SK-N-SH (cell line): ENCODE results near the gene KLHL21. TPM values are rescaled to one million over a fixed set of nuclear protein-coding genes. Genes with fewer than 3 reads are reported as not detected.
"Not testable (repeated sequence)": the region's sequence is repeated elsewhere in the genome, so short reads cannot be mapped to it uniquely, and the experiment has no call there.

Experiments used
- CTCF ChIA-PET: fragments of 300-600, 350-600 bp; formaldehyde crosslinking; extraction: SDS; loops from one replicate; lab custom pipeline; 2021; lab: Yijun Ruan, JAX
- POLR2A ChIA-PET: fragments of 350-600 bp; sonication (Branson Sonifier 250); formaldehyde crosslinking; extraction: SDS; loops from one replicate; lab custom pipeline; 2020; ENCODE audit warnings: antibody characterized with exemption, inconsistent platforms; lab: Yijun Ruan, JAX
- DNase-seq: peaks from one replicate; pipeline ENCODE4 v3.0.0; 2012
- H2AFZ ChIP-seq: fragments of 200-600 bp; sonication (generic); 2 replicates; pipeline ENCODE4 v1.8.1; 2016; ENCODE audit warnings: antibody characterized with exemption, mild to moderate bottlenecking, low read depth
- H3F3A ChIP-seq: fragments of 200-600 bp; sonication (generic); replicated peaks from 2 replicates; pipeline ENCODE3; 2016; ENCODE audit warnings: antibody characterized with exemption, mild to moderate bottlenecking; ENCODE audit not compliant: insufficient read depth
- H3K27ac ChIP-seq, 2 experiments: fragments of 200-500 bp in 1 of 2; fragments of 200-600 bp in 1 of 2; sonication (Bioruptor generic) in 1 of 2; sonication (generic), shearing (Covaris generic) in 1 of 2; 2 replicates each; pipeline versions ENCODE4 v1.5.1 to v1.6.1; 2014 to 2016; ENCODE audit warnings: low read depth in 2 of 2, inconsistent platforms in 1 of 2, low read length in 1 of 2, mild to moderate bottlenecking in 1 of 2, mixed read lengths in 1 of 2
- H3K27me3 ChIP-seq: fragments of 200-600 bp; sonication (generic), shearing (Covaris generic); 2 replicates; pipeline ENCODE4 v1.6.1; 2016; ENCODE audit warnings: mixed run types; ENCODE audit not compliant: insufficient read depth
- H3K36me3 ChIP-seq, 2 experiments: fragments of 200-500 bp in 1 of 2; fragments of 200-600 bp in 1 of 2; sonication (Bioruptor generic) in 1 of 2; sonication (generic) in 1 of 2; replicated peaks in 1 of 2; 2 replicates each; pipeline versions ENCODE3 to v1.5.1; 2014 to 2016; ENCODE audit warnings: low read length in 1 of 2, mild to moderate bottlenecking in 1 of 2; ENCODE audit not compliant: insufficient read depth in 2 of 2, control insufficient read depth in 1 of 2
- H3K4me1 ChIP-seq, 2 experiments: fragments of 200-500 bp in 1 of 2; fragments of 200-600 bp in 1 of 2; sonication (Bioruptor generic) in 1 of 2; sonication (generic), shearing (Covaris generic) in 1 of 2; 2 replicates each; pipeline versions ENCODE4 v1.5.1 to v1.6.1; 2014 to 2016; ENCODE audit warnings: low read depth in 1 of 2, low read length in 1 of 2, mixed run types in 1 of 2; ENCODE audit not compliant: insufficient read depth in 2 of 2, control insufficient read depth in 1 of 2
- H3K4me2 ChIP-seq: fragments of 200-600 bp; sonication (generic), shearing (Covaris generic); 2 replicates; pipeline ENCODE4 v1.6.1; 2017; ENCODE audit warnings: mixed run types
- H3K4me3 ChIP-seq, 2 experiments: fragments of 200-500 bp in 1 of 2; fragments of 200-600 bp in 1 of 2; sonication (Bioruptor generic) in 1 of 2; sonication (generic), shearing (Covaris generic) in 1 of 2; 2 replicates each; pipeline versions ENCODE4 v1.5.1 to v1.8.1; 2014 to 2016; ENCODE audit warnings: low read depth in 2 of 2, inconsistent platforms in 1 of 2, low read length in 1 of 2, mild to moderate bottlenecking in 1 of 2, mixed read lengths in 1 of 2, moderate library complexity in 1 of 2
- H3K79me2 ChIP-seq: fragments of 200-600 bp; sonication (generic); 2 replicates; pipeline ENCODE4 v1.8.1; 2017; ENCODE audit warnings: mild to moderate bottlenecking; ENCODE audit not compliant: insufficient read depth
- H3K9ac ChIP-seq: fragments of 200-600 bp; sonication (generic); 2 replicates; pipeline ENCODE4 v1.6.1; 2017; ENCODE audit warnings: mixed run types
- H3K9me2 ChIP-seq: fragments of 200-600 bp; sonication (generic); 2 replicates; pipeline ENCODE4 v1.6.1; 2017; ENCODE audit warnings: mixed run types
- H3K9me3 ChIP-seq: fragments of 200-600 bp; sonication (generic); 2 replicates; pipeline ENCODE4 v1.6.1; 2017; ENCODE audit warnings: mixed run types, mild to moderate bottlenecking, moderate library complexity
- H4K20me1 ChIP-seq: fragments of 200-600 bp; sonication (generic); 2 replicates; pipeline ENCODE4 v1.6.1; 2017; ENCODE audit warnings: mild to moderate bottlenecking, mixed run types; ENCODE audit not compliant: insufficient read depth
- ELF1 ChIP-seq: IDR thresholded peaks from 2 replicates; pipeline ENCODE4 v1.4.0; 2012
- EP300 ChIP-seq, 2 experiments: IDR thresholded peaks; 2 replicates each; pipeline versions ENCODE4 v1.4.0 to v1.6.1; 2012; ENCODE audit warnings: borderline replicate concordance in 1 of 2, low read depth in 1 of 2, low read length in 1 of 2
- FOSL2 ChIP-seq: IDR thresholded peaks from 2 replicates; pipeline ENCODE4 v1.4.0; 2012; ENCODE audit warnings: low read depth, mild to moderate bottlenecking, moderate library complexity, borderline replicate concordance
- JUND ChIP-seq: IDR thresholded peaks from 2 replicates; pipeline ENCODE4 v1.4.0; 2012
- MAX ChIP-seq: IDR thresholded peaks from 2 replicates; pipeline ENCODE4 v1.4.0; 2012; ENCODE audit warnings: low read depth
- MEF2A ChIP-seq: IDR thresholded peaks from 2 replicates; pipeline ENCODE4 v1.4.0; 2012; ENCODE audit warnings: low read depth, borderline replicate concordance
- MXI1 ChIP-seq: IDR thresholded peaks from 2 replicates; pipeline ENCODE4 v1.6.1; 2012; ENCODE audit warnings: mild to moderate bottlenecking, low read depth, low read length, improper control_type of control experiment
- PBX3 ChIP-seq: IDR thresholded peaks from 2 replicates; pipeline ENCODE4; 2012
- POLR2AphosphoS5 ChIP-seq: IDR thresholded peaks from 2 replicates; pipeline ENCODE4 v1.6.1; 2012; ENCODE audit warnings: low read depth, low read length
- REST ChIP-seq: IDR thresholded peaks from 2 replicates; pipeline ENCODE4 v1.6.1; 2012; ENCODE audit warnings: mild to moderate bottlenecking, low read depth, low read length, moderate library complexity
- SIN3A ChIP-seq: IDR thresholded peaks from 2 replicates; pipeline ENCODE4 v1.6.1; 2012; ENCODE audit warnings: low read depth, mild to moderate bottlenecking, low read length, moderate library complexity, borderline replicate concordance
- TAF1 ChIP-seq: IDR thresholded peaks from 2 replicates; pipeline ENCODE4 v1.6.1; 2012; ENCODE audit warnings: low read depth, mild to moderate bottlenecking, low read length, moderate library complexity, borderline replicate concordance
- TEAD4 ChIP-seq: IDR thresholded peaks from 2 replicates; pipeline ENCODE4 v1.4.0; 2012; ENCODE audit warnings: mild to moderate bottlenecking, borderline replicate concordance; ENCODE audit not compliant: insufficient read depth
- USF1 ChIP-seq: IDR thresholded peaks from 2 replicates; pipeline ENCODE4 v1.4.0; 2012; ENCODE audit warnings: low read depth, borderline replicate concordance
- USF2 ChIP-seq: fragments of 150-350 bp; IDR thresholded peaks from 2 replicates; pipeline ENCODE4 v1.6.1; 2017; ENCODE audit warnings: antibody characterized with exemption, low read length, low read depth, borderline replicate concordance
- WGBS: methylation state at CpG from one replicate; pipeline ENCODE4 v1.1.6; 2017; ENCODE audit warnings: low lambda C conversion rate; 5-methylcytosine and 5-hydroxymethylcytosine counted together
- polyA plus RNA-seq, 3 experiments: library from polyadenylated mRNA; depleted of rRNA; stranded (reverse); fragments of >200 nt; gene quantifications; 2 replicates each; pipeline ENCODE4 v1.2.3, GENCODE V29; 2012

KLHL21 gene
- polyA plus RNA-seq, 1 of the 3 experiments (the other 2 are of a cell fraction) = 12.5 TPM

GRCh38 chr1:6560267-6560666 lies 42.4 kb downstream of the KLHL21 start:
- H3K79me2 ChIP-seq = no peaks in the 10 kb centered on the region
- H3K9me3 ChIP-seq = no peaks in the 10 kb centered on the region
- ChIA-PET CTCF (interaction anchor here (1.0 to 1.5 kb wide), 3 partner anchors 29 to 86 kb away, joined by 3 read pairs; no protein-coding TSS in a partner anchor), POLR2A (no interaction called here)
- TF ChIP-seq SIN3A = no peak
- TF ChIP-seq PBX3 = no peak
- no peak for TF ChIP-seq EP300 (IDR thresholded peaks at IDR 0.05; ENCODE audit: borderline replicate concordance in 1 of 2, low read depth in 1 of 2, low read length in 1 of 2)
- TF ChIP-seq ELF1 = no peak
- TF ChIP-seq MXI1 = no peak
- no peak for TF ChIP-seq TAF1
- no peak for TF ChIP-seq USF1
- no peaks in the 10 kb centered on the region for H4K20me1 ChIP-seq
- WGBS = 70% methylated on average over 9 of the region's 9 CpGs
- H3K4me1 ChIP-seq = peaks cover 0 to 3% of the 10 kb centered on the region in 2 experiments; a peak in 1 of 4 replicates
- H2AFZ ChIP-seq = no peak overlapping the region
- H3K36me3 ChIP-seq = no peaks in the 10 kb centered on the region
- H3K4me3 ChIP-seq = no peak overlapping the region
- H3K27ac ChIP-seq = no peak overlapping the region
- H3K9me2 ChIP-seq = no peaks in the 10 kb centered on the region
- no peaks in the 10 kb centered on the region for H3F3A ChIP-seq
- no peak overlapping the region for H3K9ac ChIP-seq
- H3K27me3 ChIP-seq = no peaks in the 10 kb centered on the region
- H3K4me2 ChIP-seq = no peak overlapping the region
- no peak for DNase-seq

- H3K9ac ChIP-seq, H3K9me2 ChIP-seq, H3K4me1 ChIP-seq, H3K9me3 ChIP-seq, DNase-seq, H3K36me3 ChIP-seq, H2AFZ ChIP-seq, H3K4me3 ChIP-seq, H3K79me2 ChIP-seq, POLR2A ChIA-PET, H4K20me1 ChIP-seq, H3K27ac ChIP-seq, H3K27me3 ChIP-seq, H3K4me2 ChIP-seq, H3F3A ChIP-seq: not testable (repeated sequence)
- CTCF ChIA-PET = interaction anchor here (1.1 to 1.5 kb wide), 2 partner anchors 30 to 87 kb away, joined by 3 read pairs; no protein-coding TSS in a partner anchor
- WGBS = 83% methylated on average over 10 of the region's 11 CpGs
Measured at GRCh38 chr1:6559161-6559560, 43.5 kb downstream of the KLHL21 start.

- CTCF ChIA-PET = interaction anchor here (0.6 kb wide), 1 partner anchor 134 kb away, joined by 3 read pairs; no protein-coding TSS in a partner anchor
- 0% methylated on average over 1 of the region's 1 CpG for WGBS
- TF ChIP-seq REST = no peak
- TF ChIP-seq JUND = no peak
- no peak for TF ChIP-seq FOSL2
- no peak for TF ChIP-seq MAX
- no peak for TF ChIP-seq TEAD4
- TF ChIP-seq POLR2AphosphoS5 = no peak
- no peak for TF ChIP-seq MEF2A
- no peak for TF ChIP-seq USF2
Measured at GRCh38 chr1:6557597-6557996, 45.1 kb downstream of the KLHL21 start.

More at GRCh38 chr1:6557597-6557996, 45.1 kb downstream of the KLHL21 start:
- Histone ChIP-seq H3K4me3 (no peak overlapping the region), H3K9me3 (no peaks in the 10 kb centered on the region), H3F3A (no peaks in the 10 kb centered on the region), H4K20me1 (no peaks in the 10 kb centered on the region), H3K27ac (no peak overlapping the region), H3K9me2 (no peaks in the 10 kb centered on the region), H3K4me1 (peaks cover 0 to 14% of the 10 kb centered on the region in 2 experiments; a peak in 1 of 4 replicates), H2AFZ (no peak overlapping the region), H3K36me3 (no peaks in the 10 kb centered on the region), H3K27me3 (no peaks in the 10 kb centered on the region), H3K9ac (no peak overlapping the region), H3K4me2 (no peak overlapping the region), H3K79me2 (peaks cover 17% of the 10 kb centered on the region)
- DNase-seq = no peak
- POLR2A ChIA-PET = no interaction called here
